NCI-H128 (cell line): ENCODE measurements around the gene SMAD9.
A peak's percentile ranks its signal among the peaks of the same experiment; 100 is the strongest.

Source experiments
- DNase-seq: peaks from one replicate; lab custom pipeline; 2025; ENCODE audit not compliant: unreplicated experiment; lab: John Stamatoyannopoulos, UW

Gene SMAD9

DNA sequence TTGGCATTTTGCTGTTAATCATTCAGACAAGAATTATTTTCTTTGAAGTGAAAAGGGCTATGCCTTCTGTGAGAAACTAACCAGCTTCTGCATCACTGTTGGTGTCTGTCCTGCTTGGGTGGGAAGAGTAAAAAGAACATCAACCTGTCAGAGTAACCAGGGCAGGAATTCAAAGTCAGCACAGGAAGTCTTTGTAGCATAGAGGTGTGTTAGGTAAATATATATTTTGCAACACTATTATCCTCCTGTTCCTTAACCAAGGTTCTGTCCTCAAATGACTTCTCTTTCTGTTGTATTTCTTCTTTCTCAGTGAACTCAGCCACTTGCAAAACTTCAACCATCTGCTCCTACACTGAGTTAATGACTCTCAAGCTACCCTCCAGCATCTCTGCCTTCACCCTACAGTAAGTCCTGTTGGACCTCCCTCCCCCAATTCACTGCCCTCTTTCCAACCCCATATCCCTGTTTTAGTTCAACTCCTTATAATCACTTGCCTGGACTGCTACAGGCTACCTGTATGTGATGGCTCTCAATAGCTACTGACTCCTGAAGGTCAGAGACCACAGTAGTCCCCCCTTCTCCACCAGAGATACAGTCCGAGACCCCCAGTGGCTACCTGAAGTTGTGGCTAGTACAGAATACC, 49.9 kb downstream of the SMAD9 start:
- no peak for DNase-seq

DNA sequence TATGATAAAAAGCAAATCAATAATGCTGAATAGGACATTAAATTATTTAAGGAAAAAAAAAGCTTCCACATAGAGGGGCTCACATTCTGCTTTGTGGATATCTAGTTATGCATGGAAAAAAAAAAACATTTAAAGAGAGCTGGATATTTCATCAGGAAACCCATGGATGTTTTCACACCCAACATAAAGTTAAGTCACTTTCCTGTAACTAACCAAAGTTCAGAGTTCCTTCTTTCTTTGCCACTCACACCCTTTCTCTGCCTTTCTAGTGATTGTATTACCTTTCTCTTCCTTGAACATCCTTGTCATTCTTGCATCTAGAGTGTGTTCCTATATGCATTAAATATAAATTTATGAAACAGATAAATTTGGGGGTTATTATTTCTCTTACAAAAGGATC, 53.8 kb downstream of the SMAD9 start:
- no peak for DNase-seq

DNA sequence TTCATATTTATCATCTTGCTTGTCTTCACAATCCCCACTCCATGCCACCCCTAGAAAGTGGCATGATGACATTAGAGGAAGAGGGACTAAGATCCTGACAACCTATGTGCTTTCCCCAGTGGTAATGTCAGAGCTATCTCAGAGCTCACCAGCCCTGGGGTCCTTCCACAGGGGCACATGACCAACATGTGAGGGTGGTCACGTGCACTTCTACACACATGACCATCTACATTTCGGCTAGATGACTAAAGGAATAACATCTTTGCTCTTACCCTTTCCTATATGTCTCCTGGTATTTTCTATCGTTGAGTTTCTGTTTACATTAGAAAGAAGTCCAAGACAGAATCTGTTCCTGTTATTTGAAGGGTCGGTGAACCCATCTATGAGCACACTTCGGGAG, 54.8 kb downstream of the SMAD9 start:
- no peak for DNase-seq

DNA sequence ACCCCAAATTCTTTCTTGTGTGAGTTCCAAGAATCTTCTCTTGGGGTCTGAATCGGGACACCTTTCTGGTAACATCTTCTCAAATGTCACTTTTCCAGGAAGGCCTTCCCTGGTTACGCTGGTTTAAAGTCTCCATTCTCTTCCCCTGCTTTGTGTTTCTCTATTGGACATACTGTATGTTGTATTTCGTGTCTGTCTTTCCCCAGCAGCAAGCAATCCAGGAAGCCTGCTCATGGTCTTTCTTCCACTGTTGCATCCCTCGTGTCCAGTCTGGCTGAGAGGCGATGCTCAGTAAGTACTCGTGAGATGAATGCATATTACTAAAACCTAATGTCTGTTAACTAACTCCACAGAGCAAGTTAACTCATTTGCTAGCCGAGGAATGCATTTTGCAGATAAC, 57.3 kb downstream of the SMAD9 start:
- DNase-seq: no peak

DNA sequence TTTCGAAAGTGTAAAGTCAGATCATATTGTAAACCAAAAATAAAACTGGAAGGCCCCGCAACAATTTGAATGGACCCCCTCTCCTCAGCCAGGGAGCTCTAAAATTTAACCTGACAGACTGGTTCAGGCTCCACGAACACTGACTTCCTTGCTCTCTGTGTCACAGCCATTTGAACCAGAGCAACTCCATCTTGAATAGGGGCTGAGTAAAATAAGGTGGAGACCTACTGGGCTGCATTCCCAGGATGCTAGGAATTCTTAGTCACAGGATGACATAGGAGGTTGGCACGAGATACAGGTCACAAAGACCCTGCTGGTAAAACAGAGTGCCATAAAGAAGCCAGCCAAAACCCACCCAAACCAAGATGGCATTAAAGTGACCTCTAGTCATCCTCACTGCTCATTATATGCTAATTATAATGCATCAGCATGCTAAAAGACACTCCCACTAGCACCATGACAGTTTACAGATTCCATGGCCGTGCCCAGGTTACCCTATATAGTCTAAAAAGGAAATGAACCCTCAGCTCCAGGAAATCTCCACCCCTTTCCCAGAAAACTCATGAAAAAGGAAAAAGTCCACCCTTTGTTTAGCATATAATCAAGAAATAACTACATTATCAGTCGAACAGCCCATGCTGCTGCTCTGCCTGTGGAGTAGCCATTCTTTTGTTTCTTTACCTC, 57.9 kb downstream of the SMAD9 start:
- no peak for DNase-seq

DNA sequence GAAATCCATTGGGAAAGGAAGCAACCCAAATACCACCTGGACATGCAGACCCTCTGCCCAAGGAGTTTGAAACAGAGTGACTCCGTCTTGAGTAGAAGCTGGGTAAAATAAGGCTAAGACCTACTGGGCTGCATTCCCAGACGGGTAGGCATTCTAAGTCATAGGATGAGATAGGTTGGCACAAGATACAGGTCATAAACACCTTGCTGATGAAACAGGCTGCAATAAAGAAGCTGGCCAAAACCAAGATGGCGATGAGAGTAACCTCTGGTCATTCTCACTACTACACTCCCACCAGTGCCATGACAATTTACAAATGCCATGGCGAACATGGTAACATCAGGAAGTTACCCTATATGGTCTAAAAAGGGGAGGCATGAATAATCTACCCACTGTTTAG, 60.8 kb downstream of the SMAD9 start:
- DNase-seq: no peak

DNA sequence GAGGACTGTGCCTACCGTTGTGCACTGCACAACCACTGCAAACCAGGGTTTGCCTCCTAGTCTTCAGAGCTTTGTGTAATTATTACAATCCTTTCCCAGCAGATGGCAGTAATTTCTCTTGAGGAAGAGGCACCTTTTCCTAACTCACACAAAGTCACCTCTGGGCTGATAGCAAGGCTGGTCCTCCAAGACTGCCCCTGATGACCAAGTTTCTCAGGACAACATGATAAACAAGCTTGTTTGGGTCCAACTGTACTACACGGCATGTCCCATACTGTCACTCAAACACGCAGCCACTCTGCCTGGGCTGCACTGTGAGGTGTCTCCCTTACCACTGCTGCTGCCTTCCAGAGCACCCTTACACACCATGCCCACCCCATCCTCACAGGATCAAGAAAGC, 61.7 kb downstream of the SMAD9 start:
- peak; percentile 50 for DNase-seq

DNA sequence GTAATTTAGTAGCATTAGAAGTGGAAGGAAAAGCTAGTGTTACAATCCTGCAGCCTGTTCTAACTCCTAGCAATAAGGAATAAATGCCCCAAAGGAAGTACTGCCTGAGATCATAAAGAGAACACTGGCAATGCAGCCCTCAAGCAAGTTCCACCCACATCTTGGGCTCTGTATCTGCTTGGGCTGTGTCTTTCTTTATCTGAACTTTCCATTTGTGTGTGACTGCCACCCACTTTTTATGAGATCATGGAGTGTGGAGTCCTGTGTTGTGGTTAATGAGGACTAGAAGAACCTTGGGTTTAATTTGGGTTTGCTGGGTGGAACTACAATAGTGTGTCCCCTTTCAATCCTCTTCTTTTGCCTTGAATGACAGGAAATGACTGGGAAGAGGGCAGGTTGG, 62.8 kb downstream of the SMAD9 start:
- DNase-seq: no peak

DNA sequence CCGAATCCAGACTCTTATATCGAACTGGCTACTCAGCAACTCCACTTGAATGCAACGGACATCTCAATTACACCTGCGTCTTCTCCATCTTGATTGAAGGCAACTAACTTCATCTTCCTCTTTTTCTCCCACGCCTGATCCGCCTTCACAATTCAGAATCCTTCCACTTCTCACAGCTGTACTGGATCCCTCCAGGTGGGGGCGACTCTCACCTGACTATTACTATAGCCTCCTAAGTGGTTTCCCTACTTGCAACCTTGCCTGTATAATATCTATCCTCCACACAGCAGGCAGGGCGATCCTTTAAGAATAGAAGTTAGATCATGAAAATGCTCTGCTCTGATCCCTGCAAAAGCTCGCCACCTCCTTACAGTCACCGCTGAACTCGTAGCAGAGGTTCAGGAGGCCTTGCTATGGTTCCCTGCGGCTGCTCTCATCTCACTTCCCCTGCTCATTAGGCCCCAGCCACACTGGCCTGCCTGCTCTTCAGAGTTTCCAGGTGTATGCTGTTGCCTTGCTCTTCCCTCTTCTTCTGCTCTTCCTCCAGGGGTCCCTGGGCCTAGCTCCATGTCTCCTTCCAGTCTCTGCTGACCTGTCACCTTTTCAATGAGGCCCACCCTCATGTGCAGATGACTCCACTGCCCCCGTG, 69.1 kb downstream of the SMAD9 start:
- no peak for DNase-seq

DNA sequence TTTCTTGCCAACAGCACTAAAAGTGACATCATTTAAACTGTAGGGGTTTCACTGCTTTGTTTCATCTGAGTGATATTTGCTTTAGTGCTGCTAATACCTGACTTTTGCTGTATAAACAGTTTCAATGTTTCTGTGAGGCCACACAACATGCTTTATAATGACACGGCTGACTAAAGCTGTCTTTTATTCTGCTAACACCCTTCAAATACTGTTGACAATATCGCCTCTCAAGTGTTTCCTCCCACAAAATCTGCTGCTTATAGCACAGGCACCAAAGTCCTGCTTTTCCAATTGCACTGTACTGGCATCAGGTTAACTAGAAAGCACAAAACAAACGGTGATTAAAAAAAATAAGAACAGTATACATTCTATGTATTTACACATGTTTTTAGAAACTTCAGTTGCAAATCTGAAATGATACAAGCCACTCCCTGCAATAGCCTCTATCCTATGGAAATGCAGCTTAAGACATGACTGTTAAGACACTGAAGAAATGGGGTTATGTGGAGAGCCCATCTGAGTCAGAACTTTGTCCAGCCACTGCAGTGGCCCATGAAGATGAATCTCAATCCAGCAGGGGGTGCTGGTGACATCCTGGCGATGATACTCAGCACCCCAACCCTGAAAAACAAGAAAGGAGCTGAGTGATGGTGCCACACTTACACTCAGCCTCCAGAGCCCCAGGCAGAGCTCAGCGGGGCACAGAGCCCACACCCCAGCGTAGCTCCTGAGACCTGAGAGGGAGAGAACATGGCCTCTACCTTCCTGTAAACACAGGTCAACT, 71.6 kb downstream of the SMAD9 start:
- no peak for DNase-seq

DNA sequence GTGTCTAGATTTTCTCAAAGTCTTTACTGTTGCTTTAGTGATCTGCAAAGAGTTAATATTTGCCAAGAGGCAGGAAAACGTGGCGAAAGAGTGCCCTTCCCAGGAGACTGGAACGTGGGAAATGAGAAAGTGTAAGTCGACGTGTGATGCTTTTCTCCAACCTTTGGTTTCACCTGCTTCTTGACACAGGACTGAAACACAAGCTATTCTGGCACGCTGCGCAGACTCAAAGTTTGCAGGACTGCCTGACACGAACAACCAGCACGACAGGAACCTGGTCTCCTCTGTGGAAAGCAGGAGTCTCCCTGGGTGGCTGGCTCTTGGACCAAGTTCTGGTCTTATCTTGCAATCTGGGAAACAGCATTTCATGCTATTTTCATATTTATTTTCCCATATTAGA, 72.4 kb downstream of the SMAD9 start:
- DNase-seq: no peak

DNA sequence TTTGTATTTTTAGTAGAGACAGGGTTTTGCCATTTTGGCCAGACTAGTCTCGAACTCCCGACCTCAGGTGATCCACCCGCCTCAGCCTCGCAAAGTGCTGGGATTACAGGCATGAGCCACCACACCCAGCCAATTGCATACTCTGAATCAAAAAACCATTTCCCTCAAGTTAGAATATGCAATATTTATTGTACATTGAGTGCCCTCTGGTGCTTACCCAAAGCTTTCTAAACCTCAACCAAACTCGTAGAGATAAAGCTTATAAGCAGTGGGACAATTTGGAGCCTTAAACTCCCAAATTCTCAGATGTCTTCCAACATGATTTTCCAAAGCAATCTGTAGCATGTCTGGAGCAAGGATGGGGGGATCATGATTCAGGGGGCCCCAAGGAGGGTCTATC, 78.6 kb downstream of the SMAD9 start:
- DNase-seq: no peak

DNA sequence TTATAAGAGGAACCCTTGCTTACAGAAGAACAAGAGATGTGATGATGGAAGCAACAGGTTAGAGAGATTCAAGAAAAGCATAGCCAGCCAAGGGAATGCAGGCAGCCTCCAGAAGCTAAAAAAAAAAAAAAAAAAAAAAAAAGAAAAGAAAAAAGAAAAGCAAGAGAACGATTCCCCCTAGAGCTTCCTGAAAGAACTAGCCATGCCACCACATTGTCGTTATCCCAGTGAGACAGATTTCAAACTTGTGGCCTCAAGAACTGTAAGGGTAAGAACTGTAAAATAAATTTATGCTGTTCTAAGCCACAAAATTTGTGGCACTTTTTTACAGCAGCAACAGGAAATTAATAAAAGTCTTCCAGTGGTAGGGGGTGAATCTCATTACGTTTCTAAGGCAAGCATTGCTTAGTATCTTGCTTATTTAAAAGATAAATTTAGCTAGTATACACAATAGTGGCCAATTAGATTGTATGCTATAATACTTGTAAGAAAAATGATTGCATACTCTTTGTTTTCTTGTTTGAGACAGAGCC, 79.3 kb downstream of the SMAD9 start:
- no peak for DNase-seq

DNA sequence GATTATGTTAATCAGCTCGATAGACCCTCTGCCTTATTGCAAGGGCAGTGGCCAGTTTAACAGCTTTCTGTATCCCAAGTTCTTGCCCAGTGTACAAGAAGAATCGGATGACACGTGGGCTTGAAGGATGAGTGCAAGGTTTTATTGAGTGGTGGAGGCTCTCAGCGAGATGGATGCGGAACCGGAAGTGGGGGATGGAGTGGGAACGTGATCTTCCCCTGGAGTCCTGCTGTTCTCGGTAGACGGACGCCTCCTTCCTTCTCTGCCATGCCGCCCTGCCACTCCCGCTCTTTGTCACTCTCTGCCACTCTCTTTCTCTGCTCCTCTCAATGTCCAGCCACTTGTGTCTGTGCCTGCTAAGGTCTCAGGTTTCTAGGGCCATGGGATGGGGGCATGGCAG, 80.1 kb downstream of the SMAD9 start:
- no peak for DNase-seq

DNA sequence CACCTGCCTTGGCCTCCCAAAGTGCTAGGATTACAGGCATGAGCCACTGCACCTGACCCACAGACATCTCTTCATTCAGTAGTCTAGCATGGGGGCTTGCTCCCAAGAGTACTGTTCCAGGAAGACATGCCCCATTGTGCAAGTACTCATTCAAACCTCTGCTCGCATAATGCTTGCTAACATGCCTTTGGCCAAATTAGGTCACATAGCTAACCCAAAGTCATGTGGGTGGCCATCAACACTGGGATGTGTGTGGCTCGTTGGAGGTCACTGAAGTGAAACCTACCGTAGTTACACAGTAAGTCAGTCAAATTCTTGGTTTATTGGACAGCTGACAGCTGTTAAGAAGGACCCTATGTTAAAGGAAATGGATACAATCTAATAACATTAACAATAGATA, 80.8 kb downstream of the SMAD9 start:
- DNase-seq: no peak

DNA sequence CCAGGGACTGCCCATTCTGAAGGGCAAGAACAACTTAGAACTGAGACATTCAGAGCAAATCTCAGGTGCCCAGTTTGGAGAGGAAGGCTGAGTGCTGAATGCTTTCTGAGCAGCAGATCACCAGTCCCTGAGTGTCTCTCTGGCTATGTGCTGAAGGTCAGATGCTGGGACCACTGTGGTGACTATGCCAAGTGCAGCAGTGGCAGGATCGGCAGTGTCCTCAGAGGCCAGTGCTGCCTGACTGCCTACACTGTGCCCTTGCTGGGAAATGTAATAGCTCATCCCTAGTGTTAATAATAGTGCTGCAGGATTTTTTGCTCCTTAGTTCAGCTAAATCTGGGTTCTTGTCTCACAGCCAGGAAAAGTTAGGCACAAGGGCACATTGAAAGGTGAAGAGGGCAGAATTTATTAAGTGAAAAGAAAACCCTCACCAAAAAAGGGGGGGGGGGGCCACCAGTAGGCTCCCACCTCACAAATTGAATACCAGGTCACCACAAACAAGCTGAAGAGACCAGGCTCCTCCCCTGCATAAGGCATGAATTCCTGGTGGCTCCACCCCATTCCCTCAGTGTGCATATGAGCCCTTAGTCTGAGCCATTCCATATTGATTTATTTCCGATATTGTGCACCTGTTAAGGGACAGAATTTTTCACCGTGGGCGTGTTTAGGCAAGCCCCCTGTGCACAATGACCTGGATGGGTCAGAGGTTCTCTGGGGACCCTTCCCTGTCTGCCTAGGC, 82.5 kb downstream of the SMAD9 start:
- DNase-seq: no peak

DNA sequence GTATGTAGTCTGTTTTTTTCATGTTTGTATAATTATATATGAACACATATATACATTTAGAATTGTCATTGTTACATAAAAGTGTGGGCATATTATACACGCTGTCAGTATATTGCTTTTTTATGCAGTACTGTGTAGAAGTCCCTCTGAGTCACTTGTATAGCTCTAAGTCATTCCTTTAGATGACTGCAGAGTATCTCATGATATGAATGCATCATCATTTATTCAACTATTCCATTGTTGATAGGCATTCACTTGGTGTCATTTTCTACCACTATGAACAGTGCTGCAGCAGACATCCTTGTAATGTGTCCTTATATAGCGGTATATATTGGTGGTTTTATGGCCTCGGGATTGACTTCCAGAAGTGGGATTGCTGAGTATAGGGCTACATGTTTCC, 85.7 kb downstream of the SMAD9 start:
- no peak for DNase-seq

DNA sequence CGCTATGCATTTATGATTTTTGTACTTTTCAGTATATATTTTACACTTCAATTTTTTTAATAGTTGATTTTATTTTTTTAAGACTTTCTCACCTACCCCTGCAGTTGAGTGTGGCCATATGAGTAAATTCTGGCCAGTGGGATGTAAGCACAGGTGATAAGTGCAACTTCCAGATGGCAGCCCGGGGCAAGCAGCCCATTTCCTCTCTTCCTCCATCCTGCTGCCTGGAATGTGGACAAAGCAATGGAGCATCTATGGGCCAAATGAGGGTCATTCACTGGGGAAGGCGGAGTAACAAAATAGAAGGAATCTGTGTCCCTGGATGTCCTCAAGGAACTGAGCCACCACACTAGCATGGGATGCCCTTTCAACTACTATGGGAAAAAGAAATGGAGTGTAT, 88.7 kb downstream of the SMAD9 start:
- DNase-seq: no peak

DNA sequence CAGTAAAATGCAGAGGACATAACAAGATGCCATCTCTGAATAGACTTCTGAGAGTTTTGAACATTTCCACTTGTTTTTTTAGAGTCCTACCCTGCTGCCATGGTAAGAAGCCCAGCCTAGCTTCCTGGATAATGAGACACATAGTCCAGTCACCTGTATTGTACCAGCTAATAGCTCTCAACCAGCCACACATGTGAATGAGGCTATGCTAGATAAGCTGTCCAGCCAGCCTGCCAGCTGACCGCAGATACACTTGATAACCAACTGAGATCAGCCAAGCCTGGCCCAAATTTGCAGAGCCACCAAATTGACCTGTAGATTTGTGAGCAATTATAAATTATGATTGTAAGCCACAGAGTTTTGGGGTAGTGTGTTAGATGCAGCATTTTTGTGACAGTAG, 90.3 kb downstream of the SMAD9 start:
- DNase-seq: no peak

DNA sequence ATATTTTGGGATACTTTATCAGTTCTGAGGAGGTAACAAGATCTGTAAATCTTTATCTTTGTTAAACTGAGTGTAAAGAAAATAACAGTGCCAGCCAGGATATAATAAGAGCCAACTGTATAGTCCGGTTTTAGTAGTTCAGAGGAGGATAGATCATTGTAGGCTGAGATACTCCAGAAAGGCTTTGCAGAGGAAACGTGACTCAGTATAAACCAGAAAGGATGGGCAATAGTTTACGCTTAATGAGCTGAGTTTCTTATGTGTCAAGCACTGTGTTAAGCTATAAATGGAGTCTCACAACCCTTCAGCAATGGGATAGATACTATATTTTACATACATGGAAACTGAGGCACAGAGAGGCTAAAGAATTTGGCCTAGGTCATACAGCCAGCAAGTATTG, 97.3 kb downstream of the SMAD9 start:
- DNase-seq: no peak

DNA sequence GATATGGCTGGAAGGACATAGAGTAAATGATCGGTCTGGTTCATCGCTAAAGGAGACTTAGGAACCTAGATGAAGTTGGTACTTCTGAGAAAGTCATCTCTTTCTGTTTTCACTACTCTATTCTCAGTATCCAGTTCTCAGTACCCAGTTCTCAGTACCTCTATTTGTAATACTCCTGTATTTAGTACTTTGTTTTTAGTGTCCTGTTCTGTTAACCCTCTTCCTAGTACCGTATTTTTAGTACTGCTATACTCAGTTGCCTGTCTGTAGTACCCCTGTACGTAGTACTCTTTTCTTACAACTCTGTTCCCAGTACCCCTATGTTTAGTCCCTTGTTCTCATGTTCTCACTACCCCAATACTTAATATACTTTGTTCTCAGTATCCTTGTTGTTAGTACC, 99.8 kb downstream of the SMAD9 start:
- no peak for DNase-seq
